K562 (cell line): ENCODE data around the gene CPT1C. TPM values are rescaled to one million over a fixed set of nuclear protein-coding genes. Genes with fewer than 3 reads are reported as not detected.

Experiments used
- BRD9 ChIP-seq: fragments of 450-650 bp; IDR thresholded peaks from 2 replicates; pipeline ENCODE4 v1.6.1; 2018; ENCODE audit warnings: low read depth; ENCODE audit not compliant: partially characterized antibody
- ERF ChIP-seq: fragments of 450-650 bp; formaldehyde crosslinking; IDR thresholded peaks from 2 replicates; pipeline ENCODE4 v1.4.0; 2020; ENCODE audit warnings: mild to moderate bottlenecking, mixed read lengths
- FIP1L1 ChIP-seq: fragments of 200-400 bp; formaldehyde crosslinking; IDR thresholded peaks from 2 replicates; pipeline ENCODE4 v1.6.1; 2018; ENCODE audit warnings: mild to moderate bottlenecking, low read depth, low read length; ENCODE audit not compliant: poor library complexity, severe bottlenecking
- GABPA ChIP-seq: fragments of 200-800 bp; sonication (Bioruptor generic); conservative IDR thresholded peaks from 2 replicates; pipeline ENCODE4 v1.6.1; 2016; ENCODE audit warnings: low read depth, missing genetic modification characterization, missing compliant biosample characterization
- HLTF ChIP-seq: fragments of 450-650 bp; IDR thresholded peaks from 2 replicates; pipeline ENCODE4 v1.6.1; 2016
- HSF4 ChIP-seq: fragments of 250-450 bp; sonication (Bioruptor Pico); IDR thresholded peaks from 2 replicates; pipeline ENCODE4 v2.1.2; 2022; ENCODE audit warnings: mild to moderate bottlenecking, moderate library complexity, borderline replicate concordance
- IRF2 ChIP-seq: sonication (generic); formaldehyde crosslinking; IDR thresholded peaks from 2 replicates; pipeline ENCODE4 v1.8.1; 2022; ENCODE audit warnings: mild to moderate bottlenecking, missing genetic modification reagents
- L3MBTL2 ChIP-seq: fragments of 450-650 bp; IDR thresholded peaks from 2 replicates; pipeline ENCODE4 v1.6.1; 2016; ENCODE audit warnings: mild to moderate bottlenecking, moderate library complexity
- MAFF ChIP-seq: IDR thresholded peaks from 2 replicates; pipeline ENCODE4 v1.6.1; 2012; ENCODE audit warnings: low read length, improper control_type of control experiment
- MAFG ChIP-seq: fragments of 450-650 bp; conservative IDR thresholded peaks from 2 replicates; pipeline ENCODE4 v1.6.1; 2016; ENCODE audit warnings: missing genetic modification characterization, missing compliant biosample characterization
- MTA1 ChIP-seq: fragments of 450-650 bp; IDR thresholded peaks from 2 replicates; pipeline ENCODE4 v1.6.1; 2017; ENCODE audit warnings: borderline replicate concordance
- NFRKB ChIP-seq: fragments of 450-650 bp; IDR thresholded peaks from 2 replicates; pipeline ENCODE4 v1.6.1; 2016; ENCODE audit warnings: low read depth
- RB1 ChIP-seq: fragments of 450-650 bp; IDR thresholded peaks from 2 replicates; pipeline ENCODE4 v1.6.1; 2017; ENCODE audit warnings: low read depth, mild to moderate bottlenecking
- RHOXF2B ChIP-seq: fragments of 250-450 bp; sonication (Bioruptor Pico); conservative IDR thresholded peaks from 2 replicates; pipeline ENCODE4 v1.5.1; 2021
- RNF2 ChIP-seq: sonication (generic); IDR thresholded peaks from 2 replicates; pipeline ENCODE4 v1.6.1; 2016
- SPI1 ChIP-seq: IDR thresholded peaks from 2 replicates; pipeline ENCODE4 v1.6.1; 2011; ENCODE audit warnings: low read depth, low read length, control low read depth, borderline replicate concordance
- SRSF1 ChIP-seq: fragments of 200-400 bp; formaldehyde crosslinking; IDR thresholded peaks from 2 replicates; pipeline ENCODE4 v1.6.1; 2017; ENCODE audit warnings: mild to moderate bottlenecking, low read depth, low read length, moderate library complexity
- SUPT5H ChIP-seq: fragments of 450-650 bp; IDR thresholded peaks from 2 replicates; pipeline ENCODE4 v1.6.1; 2016
- TAF9B ChIP-seq: fragments of 450-650 bp; IDR thresholded peaks from 2 replicates; pipeline ENCODE4 v1.6.1; 2018; ENCODE audit warnings: mild to moderate bottlenecking; ENCODE audit not compliant: partially characterized antibody
- TCF3 ChIP-seq: sonication (generic); formaldehyde crosslinking; IDR thresholded peaks from 2 replicates; pipeline ENCODE4 v1.4.0; 2020; ENCODE audit warnings: mild to moderate bottlenecking, missing genetic modification reagents
- TEAD4 ChIP-seq, 2 experiments: sonication (generic) in 1 of 2; formaldehyde crosslinking in 1 of 2; IDR thresholded peaks; 2 replicates each; pipeline versions ENCODE4 v1.6.1 to v1.8.0; 2012 to 2022; ENCODE audit warnings: borderline replicate concordance in 1 of 2, inconsistent platforms in 1 of 2, low read length in 1 of 2, mild to moderate bottlenecking in 1 of 2, missing genetic modification reagents in 1 of 2
- ZBTB7A ChIP-seq: IDR thresholded peaks from 2 replicates; pipeline ENCODE4 v1.6.1; 2011; ENCODE audit warnings: low read depth, mild to moderate bottlenecking, low read length, moderate library complexity, borderline replicate concordance; ENCODE audit not compliant: control insufficient read depth
- ZNF143 ChIP-seq: sonication (generic); formaldehyde crosslinking; IDR thresholded peaks from 2 replicates; pipeline ENCODE4 v1.9.0; 2022; ENCODE audit warnings: mild to moderate bottlenecking, missing genetic modification reagents
- ZNF436 ChIP-seq: fragments of 250-450, 450-650 bp; sonication (Bioruptor Pico); formaldehyde crosslinking; IDR thresholded peaks from 2 replicates; pipeline ENCODE4 v1.7.0; 2020; ENCODE audit warnings: mild to moderate bottlenecking
- ZNF695 ChIP-seq: fragments of 450-650 bp; formaldehyde crosslinking; IDR thresholded peaks from 2 replicates; pipeline ENCODE4 v1.4.0; 2020; ENCODE audit warnings: mild to moderate bottlenecking, moderate library complexity
- ZNF830 ChIP-seq: fragments of 250-450 bp; sonication (Bioruptor Pico); IDR thresholded peaks from 2 replicates; pipeline ENCODE4 v1.5.0; 2021; ENCODE audit warnings: mild to moderate bottlenecking
- polyA plus RNA-seq, 8 experiments: library from polyadenylated mRNA; depleted of rRNA in 4 of 8; stranded (reverse) in 5 of 8; unstranded in 3 of 8; fragments of >200 nt; fragmentation: Nextera tagmentation in 2 of 8; fragmentation: Illumina TruSeq in 1 of 8; extraction: Ambion mirVana in 2 of 8; extraction: Trizol in 1 of 8; gene quantifications; 2 replicates each; pipeline versions ENCODE4 v1.2.1 to v1.2.3, GENCODE V29; 2011 to 2014; ENCODE audit warnings: inconsistent platforms in 1 of 8, missing spikeins in 1 of 8
- total RNA-seq, 7 experiments: library from RNA; depleted of rRNA in 6 of 7; stranded (reverse); fragments of >200 nt in 6 of 7; fragmentation: Illumina TruSeq in 2 of 7; extraction: Trizol in 2 of 7; gene quantifications; 2 replicates each; pipeline versions ENCODE4 v1.2.1 to v1.2.3, GENCODE V29; 2011 to 2021; ENCODE audit warnings: low replicate concordance in 1 of 7
- TF ChIP-seq, protein P1 (sequence below): sonication (generic); formaldehyde crosslinking; IDR thresholded peaks from 2 replicates; pipeline ENCODE4 v1.8.1; 2023; ENCODE audit warnings: mild to moderate bottlenecking, missing genetic modification reagents
- TF ChIP-seq, protein P2 (sequence below): fragments of 250-450 bp; sonication (Bioruptor Pico); IDR thresholded peaks from 2 replicates; pipeline ENCODE4 v1.5.1; 2021; ENCODE audit warnings: mild to moderate bottlenecking

CPT1C gene
- total and polyA plus RNA-seq, 9 of the 15 experiments (the other 6 are each of a cell fraction or from before 2014, with no cell fraction given) = 1.9 to 12.3 (median 3.0) TPM

DNA sequence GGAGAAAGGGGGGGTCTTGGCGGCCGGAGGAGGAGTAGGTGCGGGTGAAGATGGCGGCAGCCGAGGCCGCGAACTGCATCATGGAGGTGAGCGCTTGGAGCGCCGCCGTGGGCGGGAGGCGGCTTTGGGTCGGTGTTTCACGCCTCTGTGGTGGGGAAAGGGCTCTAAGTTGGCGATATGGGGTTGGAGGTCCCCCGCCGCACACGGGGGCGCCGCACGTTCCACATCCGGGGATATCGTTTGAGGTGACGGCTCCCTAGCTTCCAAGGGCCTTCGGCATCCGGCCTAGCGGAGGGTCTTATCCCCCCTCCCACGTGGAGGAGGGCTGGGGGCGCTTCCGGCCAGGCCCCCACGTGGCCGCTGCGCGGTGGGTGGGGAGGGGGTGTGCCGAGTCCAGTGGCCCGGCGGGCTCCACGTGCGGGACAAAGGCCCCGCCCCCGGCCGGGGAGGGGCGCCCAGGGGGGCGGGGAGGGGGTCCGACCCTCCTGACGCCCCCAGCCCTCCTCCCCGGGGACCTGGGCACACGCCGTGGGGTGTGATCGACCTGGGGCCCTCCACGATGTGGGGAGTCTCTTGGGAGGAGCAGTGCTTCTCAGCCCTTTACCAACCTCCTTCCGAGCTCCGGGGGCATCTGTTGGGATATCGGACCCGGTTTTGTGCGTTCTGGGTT is 13.6 kb upstream of the CPT1C start, which contains the start of gene PRMT1 (continued):
- TF ChIP-seq RNF2 = peak; percentile 50; the same call in 1 of the 2 replicates
- peak; percentile 92 for TF ChIP-seq ZBTB7A
- no peak for TF ChIP-seq RHOXF2B (CRISPR knock-in tag)
- peak; percentile 96 for TF ChIP-seq SUPT5H
- no peak for TF ChIP-seq ZNF695 (CRISPR knock-in tag)
- TF ChIP-seq ERF (CRISPR knock-in tag) = peak; percentile 91
- TF ChIP-seq, protein P1, sequence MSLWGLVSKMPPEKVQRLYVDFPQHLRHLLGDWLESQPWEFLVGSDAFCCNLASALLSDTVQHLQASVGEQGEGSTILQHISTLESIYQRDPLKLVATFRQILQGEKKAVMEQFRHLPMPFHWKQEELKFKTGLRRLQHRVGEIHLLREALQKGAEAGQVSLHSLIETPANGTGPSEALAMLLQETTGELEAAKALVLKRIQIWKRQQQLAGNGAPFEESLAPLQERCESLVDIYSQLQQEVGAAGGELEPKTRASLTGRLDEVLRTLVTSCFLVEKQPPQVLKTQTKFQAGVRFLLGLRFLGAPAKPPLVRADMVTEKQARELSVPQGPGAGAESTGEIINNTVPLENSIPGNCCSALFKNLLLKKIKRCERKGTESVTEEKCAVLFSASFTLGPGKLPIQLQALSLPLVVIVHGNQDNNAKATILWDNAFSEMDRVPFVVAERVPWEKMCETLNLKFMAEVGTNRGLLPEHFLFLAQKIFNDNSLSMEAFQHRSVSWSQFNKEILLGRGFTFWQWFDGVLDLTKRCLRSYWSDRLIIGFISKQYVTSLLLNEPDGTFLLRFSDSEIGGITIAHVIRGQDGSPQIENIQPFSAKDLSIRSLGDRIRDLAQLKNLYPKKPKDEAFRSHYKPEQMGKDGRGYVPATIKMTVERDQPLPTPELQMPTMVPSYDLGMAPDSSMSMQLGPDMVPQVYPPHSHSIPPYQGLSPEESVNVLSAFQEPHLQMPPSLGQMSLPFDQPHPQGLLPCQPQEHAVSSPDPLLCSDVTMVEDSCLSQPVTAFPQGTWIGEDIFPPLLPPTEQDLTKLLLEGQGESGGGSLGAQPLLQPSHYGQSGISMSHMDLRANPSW (CRISPR knock-in tag) = no peak
- TF ChIP-seq SRSF1 = 0 out of 2 replicates have a peak, but pooled peaks have one; percentile 72
- TF ChIP-seq MTA1 = peak; percentile 35; the same call in 1 of the 2 replicates
- TF ChIP-seq MAFG = no peak
- peak; percentile 82; the same call in 1 of the 2 replicates for TF ChIP-seq HLTF
- TF ChIP-seq GABPA (tag) = peak; percentile 62
- TF ChIP-seq BRD9 = peak; percentile 21
- no peak for TF ChIP-seq TCF3
- TF ChIP-seq FIP1L1 = peak; percentile 65
- no peak for TF ChIP-seq TEAD4 (IDR thresholded peaks at IDR 0.05; ENCODE audit: low read length)
- TF ChIP-seq TEAD4 (CRISPR knock-in tag; IDR thresholded peaks at IDR 0.05; ENCODE audit: borderline replicate concordance) = no peak
- 0 out of 2 replicates have a peak, but pooled peaks have one; percentile 35 for TF ChIP-seq RB1
- 0 out of 2 replicates have a peak, but pooled peaks have one; percentile 38 for TF ChIP-seq ZNF143 (CRISPR knock-in tag)
- peak; percentile 67; the same call in 1 of the 2 replicates for TF ChIP-seq L3MBTL2
- TF ChIP-seq IRF2 (CRISPR knock-in tag) = no peak
- TF ChIP-seq, protein P2, sequence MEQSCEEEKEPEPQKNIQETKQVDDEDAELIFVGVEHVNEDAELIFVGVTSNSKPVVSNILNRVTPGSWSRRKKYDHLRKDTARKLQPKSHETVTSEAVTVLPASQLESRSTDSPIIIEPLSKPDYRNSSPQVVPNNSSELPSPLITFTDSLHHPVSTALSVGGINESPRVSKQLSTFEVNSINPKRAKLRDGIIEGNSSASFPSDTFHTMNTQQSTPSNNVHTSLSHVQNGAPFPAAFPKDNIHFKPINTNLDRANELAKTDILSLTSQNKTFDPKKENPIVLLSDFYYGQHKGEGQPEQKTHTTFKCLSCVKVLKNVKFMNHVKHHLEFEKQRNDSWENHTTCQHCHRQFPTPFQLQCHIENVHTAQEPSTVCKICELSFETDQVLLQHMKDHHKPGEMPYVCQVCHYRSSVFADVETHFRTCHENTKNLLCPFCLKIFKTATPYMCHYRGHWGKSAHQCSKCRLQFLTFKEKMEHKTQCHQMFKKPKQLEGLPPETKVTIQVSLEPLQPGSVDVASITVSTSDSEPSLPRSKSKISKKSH (CRISPR knock-in tag) = no peak
- TF ChIP-seq SPI1 = no peak
- peak; percentile 82 for TF ChIP-seq TAF9B
- peak; percentile 59; the same call in 1 of the 2 replicates for TF ChIP-seq ZNF436 (CRISPR knock-in tag)
- peak; percentile 95 for TF ChIP-seq NFRKB
- TF ChIP-seq MAFF = no peak
- no peak for TF ChIP-seq HSF4 (CRISPR knock-in tag)
- TF ChIP-seq ZNF830 = peak; percentile 90; the same call in 1 of the 2 replicates
